SU-DHL-6 (cell line): ENCODE results near the gene AFF3.

ENCODE experiments used
- H2AFZ ChIP-seq: fragments of 200-600 bp; sonication (generic); 2 replicates; pipeline ENCODE4 v1.6.1; 2014; ENCODE audit warnings: low read depth, mild to moderate bottlenecking, moderate library complexity, mixed read lengths, antibody characterized with exemption, low read length; ENCODE audit not compliant: severe bottlenecking
- H3F3A ChIP-seq: fragments of 200-600 bp; shearing (Covaris generic); 2 replicates; pipeline ENCODE4 v1.6.0; 2016; ENCODE audit warnings: antibody characterized with exemption, mild to moderate bottlenecking; ENCODE audit not compliant: insufficient read depth
- H3K27ac ChIP-seq: fragments of 200-600 bp; sonication (generic); 2 replicates; pipeline ENCODE4 v1.5.1; 2016; ENCODE audit warnings: low read depth, mild to moderate bottlenecking, low read length, moderate library complexity, mixed read lengths
- H3K27me3 ChIP-seq: fragments of 200-600 bp; sonication (generic), shearing (Covaris generic); 2 replicates; pipeline ENCODE4 v1.6.0; 2014; ENCODE audit warnings: mild to moderate bottlenecking, low read length
- H3K36me3 ChIP-seq: fragments of 200-600 bp; sonication (generic); 2 replicates; pipeline ENCODE4 v1.6.1; 2014; ENCODE audit warnings: mild to moderate bottlenecking, low read length, mixed read lengths
- H3K4me2 ChIP-seq: fragments of 300-600, 200-600 bp; shearing (Covaris generic), sonication (generic); 2 replicates; pipeline ENCODE4 v1.6.0; 2014; ENCODE audit warnings: low read length, low read depth, mild to moderate bottlenecking; ENCODE audit not compliant: poor library complexity, severe bottlenecking
- H3K4me3 ChIP-seq: fragments of 200-600 bp; sonication (generic); 2 replicates; pipeline ENCODE4 v1.5.1; 2014; ENCODE audit warnings: antibody characterized with exemption, low read length, mild to moderate bottlenecking, mixed read lengths; ENCODE audit not compliant: insufficient read depth, poor library complexity, severe bottlenecking
- H3K79me2 ChIP-seq: fragments of 200-600 bp; sonication (generic); 2 replicates; pipeline ENCODE4 v1.6.1; 2014; ENCODE audit warnings: mild to moderate bottlenecking, low read length, moderate library complexity; ENCODE audit not compliant: insufficient read depth
- H3K9ac ChIP-seq: fragments of 200-600 bp; sonication (generic); 2 replicates; pipeline ENCODE4 v1.7.0; 2014; ENCODE audit warnings: mild to moderate bottlenecking, low read length
- H3K9me2 ChIP-seq: fragments of 200-600 bp; sonication (generic); replicated peaks from 2 replicates; pipeline ENCODE4 v1.6.1; 2014; ENCODE audit warnings: low read length; ENCODE audit not compliant: insufficient read depth
- H3K9me3 ChIP-seq: fragments of 200-600 bp; sonication (generic); 2 replicates; pipeline ENCODE4 v1.6.1; 2014; ENCODE audit warnings: low read length, mixed read lengths; ENCODE audit not compliant: insufficient read depth
- H4K20me1 ChIP-seq: fragments of 200-600 bp; sonication (generic); 2 replicates; pipeline ENCODE4 v1.6.1; 2014; ENCODE audit warnings: low read depth, mild to moderate bottlenecking, antibody characterized with exemption, low read length, moderate library complexity, mixed read lengths
- EZH2phosphoT487 ChIP-seq: fragments of 200-600 bp; sonication (generic), shearing (Covaris generic); conservative IDR thresholded peaks from 2 replicates; pipeline ENCODE4 v1.6.1; 2018; ENCODE audit warnings: mild to moderate bottlenecking, antibody characterized with exemption, low read length, moderate library complexity, mixed read lengths
- TF ChIP-seq, protein P1 (sequence below): fragments of 200-600 bp; sonication (generic); IDR thresholded peaks from one replicate; pipeline ENCODE4 v1.5.1; 2017; ENCODE audit warnings: antibody characterized with exemption, mild to moderate bottlenecking, low read length, moderate library complexity; ENCODE audit not compliant: insufficient read depth, poor library complexity, severe bottlenecking

AFF3 gene

GRCh38 chr2:100036793-100037192, 105.6 kb downstream of the AFF3 start:
- Histone ChIP-seq H3K9me2 (no peaks in the 10 kb centered on the region), H3K79me2 (no peaks in the 10 kb centered on the region)

GRCh38 chr2:100036026-100036425, 106.4 kb downstream of the AFF3 start:
- Histone ChIP-seq H3K9ac (no peak overlapping the region), H3K9me2 (no peaks in the 10 kb centered on the region), H3K79me2 (no peaks in the 10 kb centered on the region), H3K27ac (no peak overlapping the region), H3K27me3 (no peaks in the 10 kb centered on the region), H4K20me1 (0 out of 2 replicates have a peak, but pooled peaks cover 3% of the 10 kb centered on the region), H3K4me3 (no peak overlapping the region), H3K4me2 (no peak overlapping the region), H3K36me3 (no peaks in the 10 kb centered on the region), H3K9me3 (no peaks in the 10 kb centered on the region), H3F3A (no peaks in the 10 kb centered on the region), H2AFZ (no peak overlapping the region)
- TF ChIP-seq EZH2phosphoT487 = no peak
- TF ChIP-seq, protein P1, sequence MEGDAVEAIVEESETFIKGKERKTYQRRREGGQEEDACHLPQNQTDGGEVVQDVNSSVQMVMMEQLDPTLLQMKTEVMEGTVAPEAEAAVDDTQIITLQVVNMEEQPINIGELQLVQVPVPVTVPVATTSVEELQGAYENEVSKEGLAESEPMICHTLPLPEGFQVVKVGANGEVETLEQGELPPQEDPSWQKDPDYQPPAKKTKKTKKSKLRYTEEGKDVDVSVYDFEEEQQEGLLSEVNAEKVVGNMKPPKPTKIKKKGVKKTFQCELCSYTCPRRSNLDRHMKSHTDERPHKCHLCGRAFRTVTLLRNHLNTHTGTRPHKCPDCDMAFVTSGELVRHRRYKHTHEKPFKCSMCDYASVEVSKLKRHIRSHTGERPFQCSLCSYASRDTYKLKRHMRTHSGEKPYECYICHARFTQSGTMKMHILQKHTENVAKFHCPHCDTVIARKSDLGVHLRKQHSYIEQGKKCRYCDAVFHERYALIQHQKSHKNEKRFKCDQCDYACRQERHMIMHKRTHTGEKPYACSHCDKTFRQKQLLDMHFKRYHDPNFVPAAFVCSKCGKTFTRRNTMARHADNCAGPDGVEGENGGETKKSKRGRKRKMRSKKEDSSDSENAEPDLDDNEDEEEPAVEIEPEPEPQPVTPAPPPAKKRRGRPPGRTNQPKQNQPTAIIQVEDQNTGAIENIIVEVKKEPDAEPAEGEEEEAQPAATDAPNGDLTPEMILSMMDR = no peak

More at GRCh38 chr2:100036793-100037192, 105.6 kb downstream of the AFF3 start:
- Histone ChIP-seq H3K27me3 (no peaks in the 10 kb centered on the region), H3K4me2 (no peak overlapping the region), H4K20me1 (0 out of 2 replicates have a peak, but pooled peaks cover 3% of the 10 kb centered on the region), H3K36me3 (no peaks in the 10 kb centered on the region), H3K9me3 (no peaks in the 10 kb centered on the region), H3K9ac (no peak overlapping the region), H3K4me3 (no peak overlapping the region), H3K27ac (no peak overlapping the region), H2AFZ (no peak overlapping the region), H3F3A (no peaks in the 10 kb centered on the region)
- no peak for TF ChIP-seq EZH2phosphoT487
- TF ChIP-seq, protein P1 = no peak

GRCh38 chr2:100034431-100034830, 108.0 kb downstream of the AFF3 start:
- no peak overlapping the region for H3K9ac ChIP-seq
- no peaks in the 10 kb centered on the region for H3K36me3 ChIP-seq
- no peaks in the 10 kb centered on the region for H3K9me3 ChIP-seq
- H3K4me3 ChIP-seq = no peak overlapping the region
- H4K20me1 ChIP-seq = 0 out of 2 replicates have a peak, but pooled peaks cover 3% of the 10 kb centered on the region
- no peaks in the 10 kb centered on the region for H3F3A ChIP-seq
- no peaks in the 10 kb centered on the region for H3K9me2 ChIP-seq
- H3K79me2 ChIP-seq = no peaks in the 10 kb centered on the region
- H3K4me2 ChIP-seq = no peak overlapping the region
- no peak overlapping the region for H3K27ac ChIP-seq
- H3K27me3 ChIP-seq = no peaks in the 10 kb centered on the region
- TF ChIP-seq, protein P1 = no peak
- no peak for TF ChIP-seq EZH2phosphoT487
- no peak overlapping the region for H2AFZ ChIP-seq

GRCh38 chr2:100033976-100034375, 108.4 kb downstream of the AFF3 start:
- no peak for TF ChIP-seq EZH2phosphoT487
- TF ChIP-seq, protein P1 = no peak
- no peak overlapping the region for H3K4me2 ChIP-seq
- H3K9me3 ChIP-seq = no peaks in the 10 kb centered on the region
- no peaks in the 10 kb centered on the region for H3K36me3 ChIP-seq
- H3K79me2 ChIP-seq = no peaks in the 10 kb centered on the region
- H3F3A ChIP-seq = no peaks in the 10 kb centered on the region
- no peak overlapping the region for H3K9ac ChIP-seq
- H3K27ac ChIP-seq = no peak overlapping the region
- no peaks in the 10 kb centered on the region for H3K9me2 ChIP-seq
- H4K20me1 ChIP-seq = 0 out of 2 replicates have a peak, but pooled peaks cover 3% of the 10 kb centered on the region
- H2AFZ ChIP-seq = no peak overlapping the region
- H3K27me3 ChIP-seq = no peaks in the 10 kb centered on the region
- H3K4me3 ChIP-seq = no peak overlapping the region
